Measurements from ENCODE around the gene RAPGEF6. TPM values are rescaled to one million over a fixed set of nuclear protein-coding genes. Genes with fewer than 3 reads are reported as not detected.
A peak's percentile ranks its signal among the peaks of the same experiment; 100 is the strongest.

Gene RAPGEF6
- total RNA-seq, 2 experiments from 2014 or later, result 27.0 to 34.1 TPM

DNA sequence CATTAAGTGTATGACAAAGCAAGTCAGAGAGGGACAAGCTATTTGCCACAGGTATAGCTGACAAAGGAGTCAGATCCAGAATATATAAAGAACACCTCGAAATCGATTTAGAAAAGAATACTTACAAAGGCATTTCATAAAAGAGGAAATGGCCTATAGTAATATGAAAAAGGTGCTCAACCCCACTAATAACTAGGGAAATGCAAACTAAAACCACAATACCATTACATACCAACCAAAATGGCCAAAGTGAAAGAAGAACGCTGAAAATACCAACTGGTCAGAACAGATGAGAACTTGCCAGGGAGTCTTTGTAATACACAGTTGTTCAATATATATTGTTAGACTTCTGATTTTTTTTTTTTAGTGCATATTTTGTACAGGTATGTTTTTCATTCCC is 218.3 kb downstream of the RAPGEF6 start:
- intact Hi-C loops (cut with micrococcal nuclease), result no loop called here
- Mint-ChIP-seq H3K27ac (peak overlapping the region; percentile 84), H3K9me3 (no peaks in the 10 kb centered on the region), H3K4me1 (ENCODE audit: low read depth) (peaks cover 39% of the 10 kb centered on the region), H3K27me3 (no peaks in the 10 kb centered on the region), H3K36me3 (ENCODE audit: low read depth) (peaks cover 22% of the 10 kb centered on the region), H3K4me3 (peak overlapping the region; percentile 55)
- no peak for ATAC-seq
- no peak for DNase-seq
- CTCF ChIA-PET, result interaction anchor here (0.8 to 2.3 kb wide), 8 partner anchors 9 to 41 kb away, joined by 3 to 9 read pairs (median 4); no protein-coding TSS in a partner anchor
- TF ChIP-seq, protein P1, sequence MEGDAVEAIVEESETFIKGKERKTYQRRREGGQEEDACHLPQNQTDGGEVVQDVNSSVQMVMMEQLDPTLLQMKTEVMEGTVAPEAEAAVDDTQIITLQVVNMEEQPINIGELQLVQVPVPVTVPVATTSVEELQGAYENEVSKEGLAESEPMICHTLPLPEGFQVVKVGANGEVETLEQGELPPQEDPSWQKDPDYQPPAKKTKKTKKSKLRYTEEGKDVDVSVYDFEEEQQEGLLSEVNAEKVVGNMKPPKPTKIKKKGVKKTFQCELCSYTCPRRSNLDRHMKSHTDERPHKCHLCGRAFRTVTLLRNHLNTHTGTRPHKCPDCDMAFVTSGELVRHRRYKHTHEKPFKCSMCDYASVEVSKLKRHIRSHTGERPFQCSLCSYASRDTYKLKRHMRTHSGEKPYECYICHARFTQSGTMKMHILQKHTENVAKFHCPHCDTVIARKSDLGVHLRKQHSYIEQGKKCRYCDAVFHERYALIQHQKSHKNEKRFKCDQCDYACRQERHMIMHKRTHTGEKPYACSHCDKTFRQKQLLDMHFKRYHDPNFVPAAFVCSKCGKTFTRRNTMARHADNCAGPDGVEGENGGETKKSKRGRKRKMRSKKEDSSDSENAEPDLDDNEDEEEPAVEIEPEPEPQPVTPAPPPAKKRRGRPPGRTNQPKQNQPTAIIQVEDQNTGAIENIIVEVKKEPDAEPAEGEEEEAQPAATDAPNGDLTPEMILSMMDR (IDR thresholded peaks at IDR 0.05), result no peak
- POLR2A ChIA-PET, result interaction anchor here (0.7 to 1.0 kb wide), 2 partner anchors 11 to 162 kb away, joined by 3 read pairs; no protein-coding TSS in a partner anchor

GRCh38 chr5:131413605-131414559 is 221.1 kb downstream of the RAPGEF6 start:
- Mint-ChIP-seq H3K4me1 (ENCODE audit: low read depth) (peaks cover 40% of the 10 kb centered on the region), H3K27ac (peak overlapping the region; percentile 94)

GRCh38 chr5:131406975-131407638 is 227.9 kb downstream of the RAPGEF6 start:
- TF ChIP-seq, protein P1 (IDR thresholded peaks at IDR 0.05), result no peak
- POLR2A ChIA-PET, result interaction anchor here (0.9 kb wide), 1 partner anchor 163 kb away, joined by 4 read pairs; no protein-coding TSS in a partner anchor
- intact Hi-C loops (cut with micrococcal nuclease), result no loop called here
- Mint-ChIP-seq H3K27ac (peak overlapping the region; percentile 64), H3K9me3 (peaks cover 17% of the 10 kb centered on the region), H3K36me3 (ENCODE audit: low read depth) (peaks cover 77% of the 10 kb centered on the region), H3K4me1 (ENCODE audit: low read depth) (peaks cover 11% of the 10 kb centered on the region), H3K27me3 (no peaks in the 10 kb centered on the region), H3K4me3 (no peak overlapping the region)
- ATAC-seq (no peak), DNase-seq (no peak)
- CTCF ChIA-PET, result interaction anchor here (1.0 to 1.2 kb wide), 2 partner anchors 9 kb away, joined by 3 to 6 read pairs; no protein-coding TSS in a partner anchor

More at GRCh38 chr5:131413605-131414559, 221.1 kb downstream of the RAPGEF6 start:
- no peaks in the 10 kb centered on the region for H3K27me3 Mint-ChIP-seq
- ATAC-seq (peak; percentile 85), DNase-seq (peak; percentile 56)
- TF ChIP-seq, protein P1 (IDR thresholded peaks at IDR 0.05), result no peak
- H3K9me3 Mint-ChIP-seq, result peaks cover 7% of the 10 kb centered on the region
- H3K36me3 Mint-ChIP-seq (ENCODE audit: low read depth), result peaks cover 43% of the 10 kb centered on the region
- intact Hi-C loops (cut with micrococcal nuclease), result loop anchor here (2.0 kb wide), 1 partner anchor 17 kb away; no protein-coding TSS in a partner anchor
- peak overlapping the region; percentile 48 for H3K4me3 Mint-ChIP-seq
- POLR2A ChIA-PET, result interaction anchor here (0.7 to 2.2 kb wide), 2 partner anchors 18 to 250 kb away, joined by 3 to 11 read pairs; no protein-coding TSS in a partner anchor
- CTCF ChIA-PET, result interaction anchor here (0.6 to 1.6 kb wide), 3 partner anchors 10 to 149 kb away, joined by 3 to 8 read pairs (median 4); no protein-coding TSS in a partner anchor

DNA sequence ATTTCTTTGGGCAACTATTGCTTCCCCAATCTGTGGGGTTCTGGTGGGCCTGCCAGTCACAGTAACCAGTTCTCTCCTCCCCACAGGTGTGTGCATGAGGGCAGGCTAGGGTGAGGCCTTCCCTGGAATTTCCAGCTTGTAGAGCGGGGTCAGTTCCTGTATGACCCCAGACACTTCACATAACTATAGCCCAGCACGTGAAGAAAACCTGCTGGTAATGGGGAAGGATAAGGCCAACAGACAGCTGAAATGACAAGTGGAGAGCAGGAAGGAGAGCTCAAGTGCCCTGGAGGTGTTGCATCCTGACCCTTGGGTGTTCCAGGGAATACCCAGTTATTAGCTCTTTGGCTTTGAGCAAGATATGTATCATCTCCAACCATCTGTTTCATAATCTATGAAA is 229.0 kb downstream of the RAPGEF6 start:
- peaks cover 19% of the 10 kb centered on the region for H3K9me3 Mint-ChIP-seq
- H3K36me3 Mint-ChIP-seq (ENCODE audit: low read depth), result peaks cover 77% of the 10 kb centered on the region
- CTCF ChIA-PET, result interaction anchor here (1.2 kb wide), 1 partner anchor 10 kb away, joined by 6 read pairs; no protein-coding TSS in a partner anchor
- H3K27me3 Mint-ChIP-seq, result no peaks in the 10 kb centered on the region
- TF ChIP-seq, protein P1 (IDR thresholded peaks at IDR 0.05), result no peak
- peaks cover 9% of the 10 kb centered on the region for H3K4me1 Mint-ChIP-seq (ENCODE audit: low read depth)
- POLR2A ChIA-PET, result interaction anchor here (0.5 to 0.9 kb wide), 2 partner anchors 10 to 162 kb away, joined by 3 to 4 read pairs; no protein-coding TSS in a partner anchor
- H3K4me3 Mint-ChIP-seq, result no peak overlapping the region
- ATAC-seq, result no peak
- intact Hi-C loops (cut with micrococcal nuclease), result no loop called here
- H3K27ac Mint-ChIP-seq, result peak overlapping the region; percentile 67
- no peak for DNase-seq

Data from activated CD8-positive, alpha-beta T cell treated with anti-CD3 and anti-CD28 coated beads for 36 hours (primary cell).